ENCODE data around the gene UCK2.

GRCh38 chr1:165896277-165896676, 68.9 kb downstream of the UCK2 start:
- TF ChIP-seq POLR2AphosphoS5 (IDR thresholded peaks at IDR 0.05; ENCODE audit: insufficient read depth in 1 of 2, low read depth in 1 of 2) = peak in 1 of 2 donors; percentile 49
- no peak for TF ChIP-seq CTCF (IDR thresholded peaks at IDR 0.05)
